ES-I3 (cell line): Measurements from ENCODE around the gene G6PC1.
"Not testable (repeated sequence)": the region's sequence is repeated elsewhere in the genome, so short reads cannot be mapped to it uniquely, and the experiment has no call there.

Experiments used
- H3K36me3 ChIP-seq: 2 replicates; pipeline ENCODE4 v1.6.1; 2013; ENCODE audit warnings: mild to moderate bottlenecking, low read length, control low read depth, moderate library complexity; ENCODE audit not compliant: insufficient read depth
- H3K4me1 ChIP-seq: 2 replicates; pipeline ENCODE4 v1.6.1; 2013; ENCODE audit warnings: mild to moderate bottlenecking, control low read depth, low read length; ENCODE audit not compliant: insufficient read depth
- H3K9ac ChIP-seq: 2 replicates; pipeline ENCODE4 v1.6.1; 2013; ENCODE audit warnings: low read depth, mild to moderate bottlenecking, low read length, moderate library complexity
- H3K9me3 ChIP-seq: 2 replicates; pipeline ENCODE4 v1.6.1; 2013; ENCODE audit warnings: mild to moderate bottlenecking, low read length, moderate library complexity; ENCODE audit not compliant: control insufficient read depth, insufficient read depth

The G6PC1 gene

GRCh38 chr17:42866631-42867575, 33.7 kb upstream of the G6PC1 start:
- Histone ChIP-seq H3K4me1 (peaks cover 8% of the 10 kb centered on the region; the same call in 1 of the 2 replicates), H3K9me3 (0 out of 2 replicates have a peak, but pooled peaks cover 5% of the 10 kb centered on the region), H3K9ac (no peak overlapping the region), H3K36me3 (no peaks in the 10 kb centered on the region)

DNA sequence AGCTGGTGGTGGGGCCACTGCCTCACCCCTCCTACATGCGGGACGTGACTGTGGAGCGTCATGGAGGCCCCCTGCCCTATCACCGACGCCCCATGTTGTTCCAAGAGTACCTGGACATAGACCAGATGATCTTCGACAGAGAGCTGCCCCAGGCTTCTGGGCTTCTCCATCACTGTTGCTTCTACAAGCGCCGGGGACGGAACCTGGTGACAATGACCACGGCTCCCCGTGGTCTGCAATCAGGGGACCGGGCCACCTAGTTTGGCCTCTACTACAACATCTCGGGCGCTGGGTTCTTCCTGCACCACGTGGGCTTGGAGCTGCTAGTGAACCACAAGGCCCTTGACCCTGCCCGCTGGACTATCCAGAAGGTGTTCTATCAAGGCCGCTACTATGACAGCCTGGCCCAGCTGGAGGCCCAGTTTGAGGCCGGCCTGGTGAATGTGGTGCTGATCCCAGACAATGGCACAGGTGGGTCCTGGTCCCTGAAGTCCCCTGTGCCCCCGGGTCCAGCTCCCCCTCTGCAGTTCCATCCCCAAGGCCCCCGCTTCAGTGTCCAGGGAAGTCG, 32.8 kb upstream of the G6PC1 start:
- H3K4me1 ChIP-seq, H3K9me3 ChIP-seq, H3K9ac ChIP-seq, H3K36me3 ChIP-seq: not testable (repeated sequence)

DNA sequence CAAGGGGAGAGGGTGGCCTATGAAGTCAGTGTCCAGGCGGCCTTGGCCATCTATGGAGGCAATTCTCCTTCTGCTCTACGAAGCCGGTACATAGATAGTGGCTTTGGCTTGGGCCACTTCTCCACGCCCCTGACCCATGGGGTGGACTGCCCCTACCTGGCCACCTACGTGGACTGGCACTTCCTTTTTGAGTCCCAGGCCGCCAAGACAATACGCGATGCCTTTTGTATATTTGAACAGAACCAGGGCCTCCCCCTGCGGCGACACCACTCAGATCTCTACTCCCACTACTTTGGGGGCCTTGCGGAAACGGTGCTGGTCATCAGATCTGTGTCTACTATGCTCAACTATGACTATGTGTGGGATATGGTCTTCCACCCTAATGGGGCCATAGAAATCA, 32.3 kb upstream of the G6PC1 start:
- H3K9me3 ChIP-seq: 0 out of 2 replicates have a peak, but pooled peaks cover 5% of the 10 kb centered on the region
- peaks cover 8% of the 10 kb centered on the region; the same call in 1 of the 2 replicates for H3K4me1 ChIP-seq
- no peaks in the 10 kb centered on the region for H3K36me3 ChIP-seq

GRCh38 chr17:42871647-42872046, 29.0 kb upstream of the G6PC1 start:
- Histone ChIP-seq H3K36me3 (no peaks in the 10 kb centered on the region), H3K9ac (no peak overlapping the region), H3K4me1 (no peaks in the 10 kb centered on the region), H3K9me3 (peaks cover 5% of the 10 kb centered on the region; the same call in 1 of the 2 replicates)

More for the DNA sequence above, 32.3 kb upstream of the G6PC1 start:
- H3K9ac ChIP-seq: no peak overlapping the region

- Histone ChIP-seq H3K4me1 (no peaks in the 10 kb centered on the region), H3K36me3 (no peaks in the 10 kb centered on the region), H3K9ac (no peak overlapping the region), H3K9me3 (peaks cover 5% of the 10 kb centered on the region; the same call in 1 of the 2 replicates)
These were observed 28.2 kb upstream of the G6PC1 start for GRCh38 chr17:42872251-42872965.

- Histone ChIP-seq H3K9me3 (peaks cover 5% of the 10 kb centered on the region; the same call in 1 of the 2 replicates), H3K36me3 (no peaks in the 10 kb centered on the region), H3K4me1 (peaks cover 1% of the 10 kb centered on the region; the same call in 1 of the 2 replicates), H3K9ac (no peak overlapping the region)
These were observed 27.3 kb upstream of the G6PC1 start for GRCh38 chr17:42873315-42873714.

DNA sequence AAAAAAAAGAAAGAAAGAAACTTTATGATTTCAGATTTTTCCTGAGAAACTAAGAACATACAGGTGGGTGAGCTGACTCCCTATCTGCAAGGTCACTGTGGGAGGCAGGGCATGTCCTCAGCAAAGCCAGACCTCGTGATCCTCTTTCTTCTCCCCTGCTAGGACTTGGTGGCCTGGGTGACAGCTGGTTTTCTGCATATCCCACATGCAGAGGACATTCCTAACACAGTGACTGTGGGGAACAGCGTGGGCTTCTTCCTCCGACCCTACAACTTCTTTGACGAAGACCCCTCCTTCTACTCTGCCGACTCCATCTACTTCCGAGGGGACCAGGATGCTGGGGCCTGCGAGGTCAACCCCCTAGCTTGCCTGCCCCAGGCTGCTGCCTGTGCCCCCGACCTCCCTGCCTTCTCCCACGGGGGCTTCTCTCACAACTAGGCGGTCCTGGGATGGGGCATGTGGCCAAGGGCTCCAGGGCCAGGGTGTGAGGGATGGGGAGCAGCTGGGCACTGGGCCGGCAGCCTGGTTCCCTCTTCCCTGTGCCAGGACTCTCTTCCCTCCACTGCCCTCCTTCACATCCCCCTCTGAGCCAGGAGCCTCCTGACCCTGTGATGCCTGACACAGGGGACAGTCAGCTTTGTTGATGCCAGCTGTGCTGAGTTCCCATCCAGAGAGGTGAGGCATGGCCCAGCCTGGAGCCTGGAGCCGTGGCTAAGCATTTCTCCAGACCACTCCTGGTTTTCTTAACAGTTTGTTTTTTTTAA, 26.5 kb upstream of the G6PC1 start:
- not testable (repeated sequence) for H3K4me1 ChIP-seq, H3K9ac ChIP-seq, H3K9me3 ChIP-seq, H3K36me3 ChIP-seq

DNA sequence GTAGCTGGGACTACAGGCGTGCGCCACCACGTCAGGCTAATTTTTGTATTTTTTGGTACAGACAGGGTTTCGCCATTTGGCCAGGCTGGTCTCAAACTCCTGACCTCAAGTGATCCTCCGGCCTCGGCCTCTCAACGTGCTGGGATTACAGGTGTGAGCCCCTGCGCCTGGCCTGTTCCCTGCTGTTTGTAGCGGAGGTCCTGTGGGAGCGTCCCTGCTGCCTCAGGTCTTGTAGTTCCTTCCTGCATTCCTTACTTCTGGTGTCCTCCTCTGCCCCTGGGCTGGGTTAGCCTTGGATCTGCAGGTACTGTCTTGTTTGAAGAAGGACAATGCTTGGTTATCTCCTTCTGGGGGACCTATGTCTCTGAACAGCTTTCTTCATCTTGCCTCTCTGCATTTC, 23.6 kb upstream of the G6PC1 start:
- H3K36me3 ChIP-seq: no peaks in the 10 kb centered on the region
- H3K9me3 ChIP-seq: no peaks in the 10 kb centered on the region; the same call in 1 of the 2 replicates

GRCh38 chr17:42878123-42878880, 22.3 kb upstream of the G6PC1 start:
- Histone ChIP-seq H3K9me3 (no peaks in the 10 kb centered on the region; the same call in 1 of the 2 replicates), H3K4me1 (peaks cover 7% of the 10 kb centered on the region), H3K9ac (no peak overlapping the region; the same call in 1 of the 2 replicates), H3K36me3 (no peaks in the 10 kb centered on the region)

More for the DNA sequence above, 23.6 kb upstream of the G6PC1 start:
- H3K4me1 ChIP-seq: peaks cover 7% of the 10 kb centered on the region
- no peak overlapping the region for H3K9ac ChIP-seq

DNA sequence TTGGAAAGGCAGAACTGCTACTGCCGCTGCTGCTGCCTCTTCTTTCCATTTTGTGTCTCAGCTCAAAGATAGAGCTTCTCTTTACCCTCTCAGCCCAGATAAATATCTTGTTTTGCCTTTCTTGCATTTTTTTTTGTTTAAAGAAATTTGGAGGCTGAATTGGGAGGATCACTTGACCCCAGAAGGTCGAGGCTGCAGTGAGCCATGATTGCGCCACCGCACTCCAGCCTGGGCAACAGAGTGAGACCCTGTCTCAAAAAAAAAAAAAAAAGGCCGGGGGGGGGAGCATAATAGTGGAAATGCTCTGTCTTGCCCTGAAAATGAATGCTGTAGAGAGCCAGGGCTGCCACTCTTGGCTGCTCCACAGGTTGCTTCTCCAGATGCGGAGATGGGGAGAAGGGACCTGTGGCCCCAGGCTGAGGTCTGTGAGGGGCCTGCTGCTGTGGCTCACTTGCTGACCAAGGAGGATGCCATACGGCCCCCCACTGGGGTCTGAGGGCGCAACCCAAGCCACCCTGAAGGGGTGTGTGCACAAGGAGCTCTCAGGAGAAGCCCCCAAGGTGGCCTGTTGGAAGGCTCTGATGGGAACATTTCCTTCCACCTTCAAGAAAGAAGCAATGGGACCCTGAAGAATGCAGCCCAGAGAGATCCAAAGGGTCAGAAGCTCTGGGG, 21.5 kb upstream of the G6PC1 start:
- Histone ChIP-seq H3K9ac (no peak overlapping the region), H3K36me3 (no peaks in the 10 kb centered on the region), H3K4me1 (peaks cover 7% of the 10 kb centered on the region), H3K9me3 (no peaks in the 10 kb centered on the region; the same call in 1 of the 2 replicates)

GRCh38 chr17:42879596-42879985, 21.0 kb upstream of the G6PC1 start:
- Histone ChIP-seq H3K9me3 (no peaks in the 10 kb centered on the region; the same call in 1 of the 2 replicates), H3K4me1 (peaks cover 7% of the 10 kb centered on the region), H3K36me3 (no peaks in the 10 kb centered on the region), H3K9ac (no peak overlapping the region)

DNA sequence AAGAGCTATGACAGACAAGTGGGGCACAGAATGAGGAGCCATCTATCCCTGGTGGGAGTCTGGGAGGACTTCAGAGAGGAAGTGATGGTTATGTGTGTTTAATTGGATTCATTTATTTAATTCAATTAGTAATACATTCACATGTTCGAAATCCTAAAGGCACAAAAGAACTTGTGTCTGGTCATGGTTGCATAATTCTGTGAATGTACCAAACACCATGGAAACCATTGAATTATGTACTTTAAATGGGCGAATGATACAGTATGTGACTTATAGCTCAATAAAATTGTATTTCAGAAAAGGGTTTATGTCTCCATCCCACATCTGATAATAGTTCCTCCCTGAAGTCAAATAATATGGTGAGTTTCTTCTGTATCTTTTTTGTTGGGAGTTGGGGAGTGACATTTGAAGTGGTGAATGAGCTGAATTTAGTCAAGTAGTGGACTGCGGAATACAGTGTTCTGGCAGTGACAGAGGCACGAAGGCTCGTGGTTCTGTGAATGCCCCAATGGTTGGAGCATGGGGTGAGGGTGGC, 19.8 kb upstream of the G6PC1 start:
- Histone ChIP-seq H3K4me1 (peaks cover 7% of the 10 kb centered on the region), H3K36me3 (no peaks in the 10 kb centered on the region), H3K9me3 (no peaks in the 10 kb centered on the region), H3K9ac (no peak overlapping the region)

DNA sequence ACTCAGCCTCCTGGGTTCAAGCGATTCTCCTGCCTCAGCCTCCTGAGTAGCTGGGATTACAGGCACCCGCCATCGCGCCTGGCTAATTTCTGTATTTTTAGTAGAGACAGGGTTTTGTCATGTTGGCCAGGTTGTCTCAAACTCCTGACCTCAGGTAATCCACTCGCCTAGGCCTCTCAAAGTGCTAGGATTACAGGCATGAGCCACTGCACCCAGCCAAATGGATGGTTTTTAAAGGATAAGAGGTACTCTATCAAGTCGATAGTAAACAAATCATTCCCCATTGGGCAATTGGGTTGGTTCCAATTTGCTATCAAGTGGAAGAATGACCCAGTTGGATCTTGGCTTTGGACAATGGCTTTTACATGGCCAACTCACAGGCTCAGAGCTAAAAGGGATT, 18.9 kb upstream of the G6PC1 start:
- not testable (repeated sequence) for H3K9ac ChIP-seq, H3K9me3 ChIP-seq, H3K4me1 ChIP-seq, H3K36me3 ChIP-seq
